Prostate gland (tissue), 2 donors: Measurements from ENCODE around the gene TMPRSS4. TPM values are rescaled to one million over a fixed set of nuclear protein-coding genes. Genes with fewer than 3 reads are reported as not detected.

ENCODE experiments used
- DNase-seq: peaks from one replicate; pipeline ENCODE4 v3.0.0-alpha.2; 2019; ENCODE audit warnings: low spot score
- H3K27ac ChIP-seq, 2 donors: fragments of 200-600 bp; sonication (generic); 2 replicates each; pipeline ENCODE4 v1.5.1; 2017 to 2019
- H3K27me3 ChIP-seq: fragments of 200-600 bp; sonication (generic); replicated peaks from 2 replicates; pipeline ENCODE4 v1.5.1; 2019; ENCODE audit not compliant: insufficient read depth
- H3K36me3 ChIP-seq, 2 donors: fragments of 200-600 bp; sonication (generic); 1 replicate in 1 of 2; 2 replicates in 1 of 2; pipeline versions ENCODE4 v1.5.1 to v1.8.1; 2017 to 2019
- H3K4me1 ChIP-seq: fragments of 200-600 bp; sonication (generic); replicated peaks from 2 replicates; pipeline ENCODE4 v1.5.1; 2019
- H3K4me3 ChIP-seq, 2 donors: fragments of 200-600 bp; sonication (generic); 2 replicates each; pipeline ENCODE4 v1.5.1; 2017 to 2019
- H3K9me3 ChIP-seq: fragments of 200-600 bp; sonication (generic); 2 replicates; pipeline ENCODE4 v1.5.1; 2017
- CTCF ChIP-seq, 4 experiments: fragments of 200-600 bp in 2 of 4; fragments of 450-650 bp in 2 of 4; sonication (generic) in 2 of 4; IDR thresholded peaks; 1 replicate in 3 of 4; 2 replicates in 1 of 4; pipeline ENCODE4 v1.5.1; 2016 to 2019; ENCODE audit warnings: antibody characterized with exemption in 4 of 4, mild to moderate bottlenecking in 2 of 4, moderate library complexity in 2 of 4
- POLR2A ChIP-seq: fragments of 450-650 bp; IDR thresholded peaks from one replicate; pipeline ENCODE4 v1.6.1; 2016; ENCODE audit warnings: antibody characterized with exemption, mild to moderate bottlenecking
- POLR2AphosphoS5 ChIP-seq: sonication (generic); formaldehyde crosslinking; IDR thresholded peaks from one replicate; pipeline ENCODE4 v1.6.1; 2017; ENCODE audit warnings: antibody characterized with exemption
- WGBS: methylation state at CpG from one replicate; pipeline ENCODE4 v1.1.5; 2018; 5-methylcytosine and 5-hydroxymethylcytosine counted together
- intact Hi-C: fragments of 100-400 bp; cut with DNase I; formaldehyde crosslinking; loops from one replicate; pipeline ENCODE4 v1.14.2; 2022
- total RNA-seq, 2 donors: library from RNA; depleted of rRNA; stranded (reverse); fragments of >200 nt; gene quantifications; one replicate each; pipeline ENCODE4 v1.1.0, GENCODE V29; 2016

Gene TMPRSS4
- total RNA-seq, 2 donors from 2014 or later: 1.5 to 6.4 TPM

- no peaks in the 10 kb centered on the region for H3K36me3 ChIP-seq
- no peaks in the 10 kb centered on the region for H3K27me3 ChIP-seq
- intact Hi-C loops: loop anchor here (10.0 kb wide), 2 partner anchors 211 to 611 kb away; no protein-coding TSS in a partner anchor
- no peaks in the 10 kb centered on the region for H3K4me1 ChIP-seq
- DNase-seq: no peak
- WGBS: 97% methylated on average over 7 of the region's 7 CpGs
- TF ChIP-seq POLR2A (no peak), POLR2AphosphoS5 (no peak), CTCF (IDR thresholded peaks at IDR 0.05) (no peak)
- H3K27ac ChIP-seq: no peak overlapping the region
- no peak overlapping the region for H3K4me3 ChIP-seq
- no peaks in the 10 kb centered on the region for H3K9me3 ChIP-seq
These were observed 20.9 kb upstream of the TMPRSS4 start for GRCh38 chr11:118055966-118056365.

DNA sequence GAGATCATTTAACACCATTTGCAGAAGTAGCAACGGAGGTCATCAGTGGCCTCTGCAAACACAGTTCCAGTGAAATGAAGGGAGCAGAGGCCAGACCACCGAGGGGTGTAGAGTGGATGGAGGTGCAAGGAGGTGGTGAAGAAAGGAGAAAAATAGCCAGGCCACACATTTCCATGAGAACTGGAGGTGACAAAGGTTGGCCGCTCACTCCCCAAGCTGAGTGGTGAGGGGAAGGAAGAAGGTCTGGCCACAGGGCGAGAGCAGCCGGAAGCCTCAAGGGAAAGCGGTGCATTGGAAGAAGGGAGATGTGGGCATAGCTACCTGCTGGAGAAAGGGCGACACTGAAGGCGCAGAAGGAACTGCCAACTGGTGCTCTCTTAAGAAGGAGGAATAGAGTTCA is 20.1 kb upstream of the TMPRSS4 start:
- DNase-seq: no peak
- no peak overlapping the region for H3K4me3 ChIP-seq
- H3K27me3 ChIP-seq: no peaks in the 10 kb centered on the region
- intact Hi-C loops: loop anchor here (10.0 kb wide), 2 partner anchors 212 to 612 kb away; no protein-coding TSS in a partner anchor
- H3K36me3 ChIP-seq: no peaks in the 10 kb centered on the region
- TF ChIP-seq POLR2A (no peak), CTCF (IDR thresholded peaks at IDR 0.05) (no peak), POLR2AphosphoS5 (no peak)
- no peak overlapping the region for H3K27ac ChIP-seq
- 86% methylated on average over 8 of the region's 8 CpGs for WGBS
- H3K9me3 ChIP-seq: no peaks in the 10 kb centered on the region
- no peaks in the 10 kb centered on the region for H3K4me1 ChIP-seq

GRCh38 chr11:118057251-118058145 is 19.4 kb upstream of the TMPRSS4 start:
- intact Hi-C loops: loop anchor here (10.0 kb wide), 2 partner anchors 213 to 613 kb away; no protein-coding TSS in a partner anchor
- Histone ChIP-seq H3K4me3 (no peak overlapping the region), H3K36me3 (no peaks in the 10 kb centered on the region), H3K27ac (no peak overlapping the region), H3K4me1 (no peaks in the 10 kb centered on the region), H3K9me3 (no peaks in the 10 kb centered on the region), H3K27me3 (no peaks in the 10 kb centered on the region)
- TF ChIP-seq POLR2A (no peak), POLR2AphosphoS5 (no peak), CTCF (IDR thresholded peaks at IDR 0.05) (no peak)
- no peak for DNase-seq
- WGBS: 59% methylated on average over 14 of the region's 14 CpGs

GRCh38 chr11:118058311-118059245 is 18.3 kb upstream of the TMPRSS4 start:
- H3K27me3 ChIP-seq: no peaks in the 10 kb centered on the region
- no peak for DNase-seq
- TF ChIP-seq POLR2A (no peak), POLR2AphosphoS5 (no peak), CTCF (IDR thresholded peaks at IDR 0.05) (no peak)
- intact Hi-C loops: loop anchor here (10.0 kb wide), 2 partner anchors 214 to 614 kb away; no protein-coding TSS in a partner anchor
- no peaks in the 10 kb centered on the region for H3K4me1 ChIP-seq
- WGBS: 85% methylated on average over 20 of the region's 20 CpGs
- no peak overlapping the region for H3K27ac ChIP-seq
- H3K9me3 ChIP-seq: no peaks in the 10 kb centered on the region
- H3K36me3 ChIP-seq: no peaks in the 10 kb centered on the region
- H3K4me3 ChIP-seq: no peak overlapping the region
